Panc1 (cell line): ENCODE measurements around the gene CREB3. TPM values are rescaled to one million over a fixed set of nuclear protein-coding genes. Genes with fewer than 3 reads are reported as not detected.

Experiments used
- ATAC-seq: fragments of 200-7000 bp; cut with Tn5 transposase; 2 replicates; pipeline ENCODE4 v1.9.1; 2020; ENCODE audit warnings: mild to moderate bottlenecking, moderate library complexity
- BruUV-seq: library from RNA; stranded (reverse); fragments of 400-500 nt; replicated peaks from 2 replicates; lab custom pipeline; 2021; lab: Mats Ljungman, UMichigan
- CTCF ChIA-PET: fragments of 300-600 bp; sonication (Branson Sonifier 250); formaldehyde crosslinking; loops from one replicate; lab custom pipeline; 2022; ENCODE audit warnings: antibody characterized with exemption; lab: Charles Lee
- POLR2A ChIA-PET: fragments of 300-600 bp; sonication (Branson Sonifier 250); formaldehyde crosslinking; loops from one replicate; lab custom pipeline; 2022; ENCODE audit warnings: antibody characterized with exemption; lab: Charles Lee
- DNase-seq: peaks from one replicate; pipeline ENCODE4 v3.0.0-alpha.2; 2010; ENCODE audit warnings: low read depth, low spot score
- H3K27ac ChIP-seq: 2 replicates; pipeline ENCODE4 v1.5.1; 2011; ENCODE audit warnings: mild to moderate bottlenecking, low read length, inconsistent platforms
- H3K27me3 ChIP-seq: fragments of 200-500 bp; sonication (Bioruptor generic); 2 replicates; pipeline ENCODE4 v1.6.0; 2014; ENCODE audit warnings: low read length, inconsistent platforms; ENCODE audit not compliant: control insufficient read depth, insufficient read depth
- H3K36me3 ChIP-seq: fragments of 200-500 bp; sonication (Bioruptor generic); 2 replicates; pipeline ENCODE4 v1.5.1; 2014; ENCODE audit warnings: inconsistent platforms, mild to moderate bottlenecking, low read length, moderate library complexity; ENCODE audit not compliant: control insufficient read depth, insufficient read depth
- H3K4me1 ChIP-seq: 2 replicates; pipeline ENCODE4 v1.5.1; 2011; ENCODE audit warnings: inconsistent platforms, mild to moderate bottlenecking, low read length, moderate library complexity; ENCODE audit not compliant: control insufficient read depth, insufficient read depth
- H3K4me3 ChIP-seq, 2 experiments: 2 replicates each; pipeline ENCODE4 v1.5.1; 2011 to 2012; ENCODE audit warnings: low read depth in 2 of 2, low read length in 2 of 2, mild to moderate bottlenecking in 2 of 2, inconsistent platforms in 1 of 2, moderate library complexity in 1 of 2
- H3K9me3 ChIP-seq: fragments of 200-500 bp; sonication (Bioruptor generic); 2 replicates; pipeline ENCODE4 v1.5.1; 2014; ENCODE audit warnings: low read depth, mild to moderate bottlenecking, inconsistent platforms, low read length, moderate library complexity; ENCODE audit not compliant: control insufficient read depth, insufficient read depth
- POLR2AphosphoS5 ChIP-seq: IDR thresholded peaks from 2 replicates; pipeline ENCODE4 v1.6.1; 2012; ENCODE audit warnings: mild to moderate bottlenecking, low read depth, low read length, moderate library complexity
- SIN3A ChIP-seq: IDR thresholded peaks from 2 replicates; pipeline ENCODE4 v1.6.1; 2012; ENCODE audit warnings: low read depth, mild to moderate bottlenecking, low read length, moderate library complexity, borderline replicate concordance; ENCODE audit not compliant: insufficient read depth
- TCF7L2 ChIP-seq: IDR thresholded peaks from 2 replicates; pipeline ENCODE4 v1.6.1; 2011; ENCODE audit warnings: mild to moderate bottlenecking, low read depth, low read length, inconsistent platforms
- in situ Hi-C: cut with HindIII; loops from 2 replicates; pipeline ENCODE4 v1.10.0; 2016; ENCODE audit warnings: low sequenced_read_pairs, low pct_unique_long_range_greater_than_20kb
- intact Hi-C: fragments of 100-400 bp; cut with micrococcal nuclease; formaldehyde crosslinking; loops from one replicate; pipeline ENCODE4 v1.10.0; 2022; ENCODE audit not compliant: unreplicated experiment
- total RNA-seq: library from RNA; stranded (reverse); gene quantifications from one replicate; pipeline ENCODE4 v1.2.1, GENCODE V29; 2021; ENCODE audit not compliant: unreplicated experiment
- TF ChIP-seq, protein P1 (sequence below), 2 experiments: IDR thresholded peaks; 2 replicates each; pipeline ENCODE4 v1.6.1; 2011 to 2012; ENCODE audit warnings: low read depth in 2 of 2, control low read depth in 1 of 2, low read length in 1 of 2, mild to moderate bottlenecking in 1 of 2, moderate library complexity in 1 of 2; ENCODE audit not compliant: insufficient read depth in 1 of 2
- TF ChIP-seq, protein P2 (sequence below): fragments of 450-650 bp; IDR thresholded peaks from 2 replicates; pipeline ENCODE4 v1.5.1; 2017; ENCODE audit warnings: mild to moderate bottlenecking

CREB3 gene
- total RNA-seq, 1 experiment from 2014 or later = 67.0 TPM

GRCh38 chr9:35705836-35706430 lies 26.5 kb upstream of the CREB3 start:
- ChIA-PET CTCF (no interaction called here), POLR2A (interaction anchor here (0.6 kb wide), 1 partner anchor 15 kb away, joined by 8 read pairs; no protein-coding TSS in a partner anchor)
- no peaks in the 10 kb centered on the region for H3K9me3 ChIP-seq
- ATAC-seq (no peak), DNase-seq (no peak)
- H3K4me1 ChIP-seq = no peaks in the 10 kb centered on the region
- no peaks in the 10 kb centered on the region for H3K27me3 ChIP-seq
- no peak for TF ChIP-seq POLR2AphosphoS5
- TF ChIP-seq, protein P1, sequence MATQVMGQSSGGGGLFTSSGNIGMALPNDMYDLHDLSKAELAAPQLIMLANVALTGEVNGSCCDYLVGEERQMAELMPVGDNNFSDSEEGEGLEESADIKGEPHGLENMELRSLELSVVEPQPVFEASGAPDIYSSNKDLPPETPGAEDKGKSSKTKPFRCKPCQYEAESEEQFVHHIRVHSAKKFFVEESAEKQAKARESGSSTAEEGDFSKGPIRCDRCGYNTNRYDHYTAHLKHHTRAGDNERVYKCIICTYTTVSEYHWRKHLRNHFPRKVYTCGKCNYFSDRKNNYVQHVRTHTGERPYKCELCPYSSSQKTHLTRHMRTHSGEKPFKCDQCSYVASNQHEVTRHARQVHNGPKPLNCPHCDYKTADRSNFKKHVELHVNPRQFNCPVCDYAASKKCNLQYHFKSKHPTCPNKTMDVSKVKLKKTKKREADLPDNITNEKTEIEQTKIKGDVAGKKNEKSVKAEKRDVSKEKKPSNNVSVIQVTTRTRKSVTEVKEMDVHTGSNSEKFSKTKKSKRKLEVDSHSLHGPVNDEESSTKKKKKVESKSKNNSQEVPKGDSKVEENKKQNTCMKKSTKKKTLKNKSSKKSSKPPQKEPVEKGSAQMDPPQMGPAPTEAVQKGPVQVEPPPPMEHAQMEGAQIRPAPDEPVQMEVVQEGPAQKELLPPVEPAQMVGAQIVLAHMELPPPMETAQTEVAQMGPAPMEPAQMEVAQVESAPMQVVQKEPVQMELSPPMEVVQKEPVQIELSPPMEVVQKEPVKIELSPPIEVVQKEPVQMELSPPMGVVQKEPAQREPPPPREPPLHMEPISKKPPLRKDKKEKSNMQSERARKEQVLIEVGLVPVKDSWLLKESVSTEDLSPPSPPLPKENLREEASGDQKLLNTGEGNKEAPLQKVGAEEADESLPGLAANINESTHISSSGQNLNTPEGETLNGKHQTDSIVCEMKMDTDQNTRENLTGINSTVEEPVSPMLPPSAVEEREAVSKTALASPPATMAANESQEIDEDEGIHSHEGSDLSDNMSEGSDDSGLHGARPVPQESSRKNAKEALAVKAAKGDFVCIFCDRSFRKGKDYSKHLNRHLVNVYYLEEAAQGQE (IDR thresholded peaks at IDR 0.05; ENCODE audit: insufficient read depth in 1 of 2, low read depth in 2 of 2, low read length in 1 of 2) = no peak
- no peak for TF ChIP-seq SIN3A
- no peak for TF ChIP-seq TCF7L2
- TF ChIP-seq, protein P2, sequence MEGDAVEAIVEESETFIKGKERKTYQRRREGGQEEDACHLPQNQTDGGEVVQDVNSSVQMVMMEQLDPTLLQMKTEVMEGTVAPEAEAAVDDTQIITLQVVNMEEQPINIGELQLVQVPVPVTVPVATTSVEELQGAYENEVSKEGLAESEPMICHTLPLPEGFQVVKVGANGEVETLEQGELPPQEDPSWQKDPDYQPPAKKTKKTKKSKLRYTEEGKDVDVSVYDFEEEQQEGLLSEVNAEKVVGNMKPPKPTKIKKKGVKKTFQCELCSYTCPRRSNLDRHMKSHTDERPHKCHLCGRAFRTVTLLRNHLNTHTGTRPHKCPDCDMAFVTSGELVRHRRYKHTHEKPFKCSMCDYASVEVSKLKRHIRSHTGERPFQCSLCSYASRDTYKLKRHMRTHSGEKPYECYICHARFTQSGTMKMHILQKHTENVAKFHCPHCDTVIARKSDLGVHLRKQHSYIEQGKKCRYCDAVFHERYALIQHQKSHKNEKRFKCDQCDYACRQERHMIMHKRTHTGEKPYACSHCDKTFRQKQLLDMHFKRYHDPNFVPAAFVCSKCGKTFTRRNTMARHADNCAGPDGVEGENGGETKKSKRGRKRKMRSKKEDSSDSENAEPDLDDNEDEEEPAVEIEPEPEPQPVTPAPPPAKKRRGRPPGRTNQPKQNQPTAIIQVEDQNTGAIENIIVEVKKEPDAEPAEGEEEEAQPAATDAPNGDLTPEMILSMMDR = no peak
- TSS peak; percentile 63 for BruUV-seq
- no peak overlapping the region for H3K4me3 ChIP-seq
- peaks cover 43% of the 10 kb centered on the region for H3K36me3 ChIP-seq
- intact Hi-C loops (loop anchor here (5.0 kb wide), 1 partner anchor 49 kb away; the partner anchor contains the start of genes CCDC107 and RMRP), in situ Hi-C loops (no loop called here)
- H3K27ac ChIP-seq = no peak overlapping the region

GRCh38 chr9:35706951-35707350 lies 25.5 kb upstream of the CREB3 start:
- Histone ChIP-seq H3K4me1 (no peaks in the 10 kb centered on the region), H3K4me3 (no peak overlapping the region), H3K27ac (no peak overlapping the region), H3K9me3 (no peaks in the 10 kb centered on the region), H3K27me3 (no peaks in the 10 kb centered on the region), H3K36me3 (peaks cover 38% of the 10 kb centered on the region)
- POLR2A ChIA-PET = no interaction called here
- intact Hi-C loops = loop anchor here (5.0 kb wide), 1 partner anchor 50 kb away; the partner anchor contains the start of genes CCDC107 and RMRP
- TF ChIP-seq SIN3A (no peak), TCF7L2 (no peak), POLR2AphosphoS5 (no peak)
- TF ChIP-seq, protein P2 = no peak
- TF ChIP-seq, protein P1 (IDR thresholded peaks at IDR 0.05; ENCODE audit: insufficient read depth in 1 of 2, low read depth in 2 of 2, low read length in 1 of 2) = no peak
- no peak for DNase-seq
- CTCF ChIA-PET = no interaction called here
- no peak for ATAC-seq
- in situ Hi-C loops = no loop called here
- BruUV-seq = no TSS peak
